H1 (cell line): ENCODE data around the gene TLR9. TPM values are rescaled to one million over a fixed set of nuclear protein-coding genes. Genes with fewer than 3 reads are reported as not detected.

Source experiments
- CTCF ChIA-PET: fragments of 300-600 bp; sonication (Branson Sonifier 250); formaldehyde crosslinking; loops from one replicate; lab custom pipeline; 2021; ENCODE audit not compliant: partially characterized antibody; lab: Charles Lee
- POLR2A ChIA-PET: fragments of 300-600 bp; sonication (Branson Sonifier 250); formaldehyde crosslinking; loops from one replicate; lab custom pipeline; 2021; ENCODE audit warnings: inconsistent platforms; ENCODE audit not compliant: partially characterized antibody; lab: Charles Lee
- DNase-seq, 2 experiments: peaks; one replicate each; pipeline versions ENCODE4 v3.0.0 to v3.0.0-alpha.2; 2010 to 2022; ENCODE audit warnings: low spot score in 2 of 2, low read depth in 1 of 2, mixed read lengths in 1 of 2
- FAIRE-seq: peaks from 2 replicates; lab custom pipeline; 2011; peaks lifted over from hg19 to GRCh38; lab: Jason Lieb, UNC
- H2AFZ ChIP-seq: 2 replicates; pipeline ENCODE4 v1.8.1; 2012; ENCODE audit warnings: low read length, inconsistent platforms
- H2AK5ac ChIP-seq: 2 replicates; pipeline ENCODE4 v1.6.1; 2013; ENCODE audit warnings: low read depth, low read length
- H2BK120ac ChIP-seq: replicated peaks from 2 replicates; pipeline ENCODE3; 2013; ENCODE audit warnings: low read depth, low read length, inconsistent platforms
- H2BK12ac ChIP-seq: 2 replicates; pipeline ENCODE4 v1.6.1; 2013; ENCODE audit warnings: low read depth, low read length
- H2BK15ac ChIP-seq: 2 replicates; pipeline ENCODE4 v1.6.1; 2013; ENCODE audit warnings: low read length
- H2BK20ac ChIP-seq: 2 replicates; pipeline ENCODE4 v1.6.1; 2013; ENCODE audit warnings: low read length
- H2BK5ac ChIP-seq: 2 replicates; pipeline ENCODE4 v1.6.1; 2013; ENCODE audit warnings: low read depth, low read length
- H3K14ac ChIP-seq: 2 replicates; pipeline ENCODE4 v1.6.1; 2013; ENCODE audit warnings: inconsistent platforms; ENCODE audit not compliant: insufficient read length
- H3K18ac ChIP-seq: 2 replicates; pipeline ENCODE4 v1.6.1; 2013; ENCODE audit warnings: low read length; ENCODE audit errors: extremely low read depth
- H3K23ac ChIP-seq: 2 replicates; pipeline ENCODE4 v1.6.1; 2013; ENCODE audit warnings: inconsistent platforms; ENCODE audit not compliant: insufficient read length
- H3K23me2 ChIP-seq: 2 replicates; pipeline ENCODE4 v1.6.1; 2013; ENCODE audit warnings: low read depth, low read length
- H3K27ac ChIP-seq: 2 replicates; pipeline ENCODE4 v1.6.1; 2011; ENCODE audit warnings: low read depth, low read length, inconsistent platforms
- H3K27me3 ChIP-seq, 4 experiments: replicated peaks in 1 of 4; 1 replicate in 1 of 4; 2 replicates in 3 of 4; pipeline versions ENCODE4 v1.6.1 to v1.8.1; 2011 to 2013; ENCODE audit warnings: low read length in 3 of 4, mild to moderate bottlenecking in 3 of 4, inconsistent platforms in 2 of 4, mixed read lengths in 2 of 4, moderate library complexity in 1 of 4; ENCODE audit not compliant: control insufficient read depth in 3 of 4, insufficient read depth in 3 of 4; ENCODE audit errors: extremely low read depth in 1 of 4
- H3K36me3 ChIP-seq, 4 experiments: 2 replicates each; pipeline versions ENCODE4 v1.6.1 to v1.8.1; 2011 to 2013; ENCODE audit warnings: mild to moderate bottlenecking in 4 of 4, low read length in 3 of 4, moderate library complexity in 2 of 4, control low read depth in 1 of 4, inconsistent platforms in 1 of 4; ENCODE audit not compliant: insufficient read depth in 4 of 4, control insufficient read depth in 2 of 4
- H3K4ac ChIP-seq: replicated peaks from 2 replicates; pipeline ENCODE3; 2013; ENCODE audit warnings: low read length, low read depth, mixed read lengths, inconsistent platforms; ENCODE audit not compliant: insufficient read length
- H3K4me1 ChIP-seq, 4 experiments: replicated peaks in 1 of 4; 1 replicate in 1 of 4; 2 replicates in 3 of 4; pipeline versions ENCODE4 v1.6.1 to v1.8.1; 2011 to 2013; ENCODE audit warnings: low read length in 3 of 4, inconsistent platforms in 2 of 4, mixed read lengths in 1 of 4; ENCODE audit not compliant: insufficient read depth in 4 of 4, control insufficient read depth in 3 of 4
- H3K4me2 ChIP-seq, 2 experiments: 2 replicates each; pipeline versions ENCODE4 v1.6.1 to v1.8.1; 2011 to 2013; ENCODE audit warnings: low read depth in 2 of 2, low read length in 2 of 2, control low read depth in 1 of 2, inconsistent platforms in 1 of 2, mild to moderate bottlenecking in 1 of 2; ENCODE audit not compliant: insufficient read depth in 1 of 2
- H3K4me3 ChIP-seq, 4 experiments: fragments of 200-600, 300-600 bp in 1 of 4; sonication (generic), shearing (Covaris generic), sonication (Bioruptor Twin) in 1 of 4; 2 replicates each; pipeline versions ENCODE4 v1.5.1 to v1.8.1; 2011 to 2016; ENCODE audit warnings: low read length in 4 of 4, low read depth in 3 of 4, control low read depth in 2 of 4, inconsistent platforms in 2 of 4, mild to moderate bottlenecking in 2 of 4, mixed read lengths in 1 of 4, moderate library complexity in 1 of 4; ENCODE audit not compliant: insufficient read depth in 2 of 4; ENCODE audit errors: extremely low read depth in 1 of 4
- H3K56ac ChIP-seq: replicated peaks from 2 replicates; pipeline ENCODE3; 2013; ENCODE audit warnings: low read depth, mild to moderate bottlenecking, mixed read lengths, low read length, inconsistent platforms; ENCODE audit not compliant: insufficient read length
- H3K79me1 ChIP-seq: 2 replicates; pipeline ENCODE4 v1.6.1; 2013; ENCODE audit warnings: low read depth, low read length, control low read depth
- H3K79me2 ChIP-seq, 2 experiments: 2 replicates each; pipeline versions ENCODE4 v1.6.1 to v1.8.1; 2012 to 2013; ENCODE audit warnings: low read length in 2 of 2, mild to moderate bottlenecking in 2 of 2, inconsistent platforms in 1 of 2; ENCODE audit not compliant: insufficient read depth in 2 of 2, control insufficient read depth in 1 of 2
- H3K9ac ChIP-seq, 4 experiments: replicated peaks in 1 of 4; 1 replicate in 1 of 4; 2 replicates in 3 of 4; pipeline versions ENCODE4 v1.6.1 to v1.8.1; 2011 to 2013; ENCODE audit warnings: low read depth in 3 of 4, low read length in 3 of 4, control low read depth in 2 of 4, mild to moderate bottlenecking in 2 of 4, moderate library complexity in 2 of 4, inconsistent platforms in 1 of 4; ENCODE audit errors: extremely low read depth in 1 of 4
- H3K9me3 ChIP-seq, 2 experiments: 2 replicates each; pipeline versions ENCODE4 v1.6.1 to v1.8.1; 2012 to 2013; ENCODE audit warnings: mild to moderate bottlenecking in 2 of 2, moderate library complexity in 2 of 2, control low read depth in 1 of 2, inconsistent platforms in 1 of 2, low read depth in 1 of 2, low read length in 1 of 2, mixed read lengths in 1 of 2; ENCODE audit not compliant: insufficient read depth in 2 of 2
- H4K20me1 ChIP-seq, 2 experiments: replicated peaks in 1 of 2; 2 replicates each; pipeline versions ENCODE3 to v1.8.1; 2011 to 2013; ENCODE audit warnings: inconsistent platforms in 2 of 2, low read length in 2 of 2, mild to moderate bottlenecking in 1 of 2; ENCODE audit not compliant: insufficient read depth in 2 of 2, control insufficient read depth in 1 of 2
- H4K5ac ChIP-seq: 2 replicates; pipeline ENCODE4 v1.6.1; 2013; ENCODE audit warnings: low read length, low read depth, mixed read lengths, inconsistent platforms; ENCODE audit not compliant: insufficient read length
- H4K8ac ChIP-seq: 2 replicates; pipeline ENCODE4 v1.8.0; 2013; ENCODE audit warnings: mild to moderate bottlenecking, moderate library complexity, low read length, inconsistent platforms; ENCODE audit not compliant: insufficient read depth; ENCODE audit errors: extremely low read depth
- H4K91ac ChIP-seq: replicated peaks from 2 replicates; pipeline ENCODE3; 2013; ENCODE audit warnings: low read length, mixed read lengths, inconsistent platforms; ENCODE audit not compliant: insufficient read length
- BRCA1 ChIP-seq: IDR thresholded peaks from 2 replicates; pipeline ENCODE4 v1.6.1; 2012; ENCODE audit warnings: low read depth, low read length, improper control_type of control experiment
- CTCF ChIP-seq, 3 experiments: IDR thresholded peaks; 1 replicate in 2 of 3; 2 replicates in 1 of 3; pipeline versions ENCODE4 v1.5.1 to v1.6.1; 2011; ENCODE audit warnings: low read length in 3 of 3, mild to moderate bottlenecking in 3 of 3, inconsistent platforms in 2 of 3, low read depth in 1 of 3, moderate library complexity in 1 of 3; ENCODE audit not compliant: insufficient read depth in 1 of 3; ENCODE audit errors: control extremely low read depth in 1 of 3
- GABPA ChIP-seq: IDR thresholded peaks from 2 replicates; pipeline ENCODE4 v1.6.1; 2011; ENCODE audit warnings: mild to moderate bottlenecking, low read length, moderate library complexity, borderline replicate concordance; ENCODE audit not compliant: insufficient read depth
- NANOG ChIP-seq: IDR thresholded peaks from 2 replicates; pipeline ENCODE4 v1.6.1; 2011; ENCODE audit warnings: low read length, low read depth, mild to moderate bottlenecking, inconsistent platforms; ENCODE audit not compliant: insufficient read depth, poor library complexity, severe bottlenecking
- RFX5 ChIP-seq: IDR thresholded peaks from 2 replicates; pipeline ENCODE4 v1.6.1; 2011; ENCODE audit warnings: low read depth, low read length, improper control_type of control experiment, borderline replicate concordance
- SAP30 ChIP-seq: fragments of 300-600 bp; sonication (generic); IDR thresholded peaks from 2 replicates; pipeline ENCODE4 v1.7.1; 2012; ENCODE audit warnings: low read length, moderate library complexity, mild to moderate bottlenecking, inconsistent platforms; ENCODE audit not compliant: insufficient read depth, insufficient replicate concordance
- SIRT6 ChIP-seq: IDR thresholded peaks from one replicate; pipeline ENCODE4 v1.7.1; 2012; ENCODE audit warnings: low read length, inconsistent platforms
- USF2 ChIP-seq: IDR thresholded peaks from 2 replicates; pipeline ENCODE4 v1.6.1; 2011; ENCODE audit warnings: low read length, improper control_type of control experiment
- WGBS, 2 experiments: shearing (Covaris generic) in 1 of 2; methylation state at CpG; one replicate each; pipeline versions ENCODE4 v1.1.6 to v1.1.7; 2013 to 2015; ENCODE audit warnings: low lambda C conversion rate in 2 of 2, mixed read lengths in 2 of 2, inconsistent platforms in 1 of 2, low coverage in 1 of 2, missing lambda C conversion rate in 1 of 2; ENCODE audit not compliant: insufficient replicate concordance in 2 of 2, insufficient coverage in 1 of 2, insufficient read length in 1 of 2; ENCODE audit errors: extremely low coverage in 1 of 2, missing lambda C conversion rate in 1 of 2; 5-methylcytosine and 5-hydroxymethylcytosine counted together
- polyA plus RNA-seq, 7 experiments: library from polyadenylated mRNA; depleted of rRNA in 3 of 7; stranded (reverse) in 5 of 7; unstranded in 2 of 7; fragments of >200 nt in 5 of 7; fragments of 200-250 nt in 2 of 7; gene quantifications; 1 replicate in 5 of 7; 2 replicates in 1 of 7; 4 replicates in 1 of 7; pipeline versions ENCODE4 v1.2.1 to v1.2.3, GENCODE V29; 2011 to 2013; ENCODE audit warnings: missing spikeins in 2 of 7, mixed read lengths in 2 of 7
- total RNA-seq: library from RNA; stranded (reverse); fragmentation: NEBNext Ultra II Directional; extraction: Animal tissue kit (Norgen Biotek cat#: 25700); gene quantifications from 2 replicates; pipeline ENCODE4 v1.2.1, GENCODE V29; 2021

The TLR9 gene
- total and polyA plus RNA-seq, 2 of the 8 experiments (the other 6 are each of a cell fraction or from before 2014, with no cell fraction given), result 0.05 TPM; not detected in 1

- CTCF ChIA-PET, result interaction anchor here (0.8 to 4.1 kb wide), 5 partner anchors 11 to 44 kb away, joined by 3 to 28 read pairs (median 4); no protein-coding TSS in a partner anchor
- Histone ChIP-seq H2BK120ac (no peak overlapping the region), H3K27ac (no peak overlapping the region), H3K56ac (no peak overlapping the region), H3K4me1 (no peaks in the 10 kb centered on the region), H2BK5ac (no peak overlapping the region), H4K8ac (no peak overlapping the region), H3K23me2 (no peaks in the 10 kb centered on the region), H3K9ac (no peak overlapping the region), H2BK20ac (no peak overlapping the region), H3K4ac (no peak overlapping the region), H3K79me1 (no peaks in the 10 kb centered on the region), H3K18ac (no peak overlapping the region), H4K91ac (no peak overlapping the region), H4K20me1 (peaks cover 0 to 1% of the 10 kb centered on the region in 2 experiments), H2AK5ac (no peak overlapping the region), H3K36me3 (peaks cover 47 to 86% (median 67%) of the 10 kb centered on the region in 4 experiments), H3K9me3 (no peaks in the 10 kb centered on the region), H2BK15ac (no peak overlapping the region), H3K14ac (no peak overlapping the region), H3K4me3 (no peak overlapping the region), H3K27me3 (no peaks in the 10 kb centered on the region), H2AFZ (no peak overlapping the region), H3K23ac (no peak overlapping the region), H2BK12ac (no peak overlapping the region), H4K5ac (no peak overlapping the region), H3K4me2 (no peak overlapping the region), H3K79me2 (no peaks in the 10 kb centered on the region)
- DNase-seq, result no peak
- FAIRE-seq, result no peak
- WGBS, 2 experiments, result 92% methylated on average over 10 of the region's 10 CpGs; no CpG with 5 or more reads in 1 of the 2 experiments
- POLR2A ChIA-PET, result interaction anchor here (0.5 to 1.5 kb wide), 2 partner anchors 74 to 186 kb away, joined by 3 to 4 read pairs; partner anchors contain the start of gene WDR82
- no peak for TF ChIP-seq NANOG
- TF ChIP-seq CTCF (IDR thresholded peaks at IDR 0.05; ENCODE audit: control extremely low read depth in 1 of 3, insufficient read depth in 1 of 3, low read depth in 1 of 3, low read length in 3 of 3), result no peak
- TF ChIP-seq GABPA, result no peak
- no peak for TF ChIP-seq SIRT6
- no peak for TF ChIP-seq RFX5
- no peak for TF ChIP-seq USF2
- no peak for TF ChIP-seq SAP30
- no peak for TF ChIP-seq BRCA1
Measured at GRCh38 chr3:52204337-52205073, 20.9 kb downstream of the TLR9 start.
